RWPE1 (cell line): ENCODE measurements around the gene ENPP6.

Experiments
- CTCF ChIA-PET: fragments of 350-600 bp; sonication (Branson Sonifier 250); formaldehyde crosslinking; extraction: SDS; loops from one replicate; lab custom pipeline; 2021; lab: Yijun Ruan, JAX
- POLR2A ChIA-PET: fragments of 400-600 bp; formaldehyde crosslinking; extraction: SDS; loops from one replicate; lab custom pipeline; 2020; ENCODE audit warnings: antibody characterized with exemption; ENCODE audit not compliant: low non-redundant PET; lab: Yijun Ruan, JAX
- DNase-seq: peaks from one replicate; pipeline ENCODE4 v3.0.0; 2012; ENCODE audit warnings: low spot score
- H3K27ac ChIP-seq: fragments of 450-650 bp; 2 replicates; pipeline ENCODE4 v1.5.1; 2017
- TF ChIP-seq, protein P1 (sequence below): fragments of 450-650 bp; conservative IDR thresholded peaks from 2 replicates; pipeline ENCODE4 v1.5.1; 2017; ENCODE audit warnings: low read depth, mild to moderate bottlenecking

ENPP6 gene

DNA sequence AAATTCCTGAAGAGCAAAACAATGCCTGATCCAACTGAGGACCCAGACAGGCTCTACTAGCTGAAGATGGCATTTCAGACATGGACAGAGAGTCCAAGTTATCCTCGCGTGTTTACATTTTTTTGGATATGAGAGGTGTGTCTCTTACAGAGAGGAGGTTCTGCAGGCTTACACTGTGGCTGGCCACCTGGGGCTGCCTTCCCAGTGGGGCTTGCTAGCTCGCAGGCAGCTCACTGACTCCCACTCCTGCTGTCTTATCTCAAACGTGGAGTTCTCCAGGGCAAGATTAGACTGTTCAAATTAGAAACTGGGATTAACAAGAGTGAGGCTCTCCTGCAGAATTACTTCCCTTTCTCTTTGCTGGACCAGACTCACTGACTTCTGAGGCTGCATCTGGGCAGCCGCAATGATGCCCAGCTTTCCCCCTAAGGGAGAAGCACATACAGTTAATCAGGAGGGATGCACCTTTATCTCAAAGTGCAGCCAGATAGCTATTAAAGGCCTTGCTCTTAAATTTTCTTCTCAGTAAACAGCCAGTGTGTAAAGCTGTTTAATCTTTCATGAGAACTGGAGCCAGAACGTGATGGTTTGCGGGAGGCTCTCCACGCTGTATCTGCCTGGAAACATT lies 123.0 kb downstream of the ENPP6 start:
- DNase-seq: no peak
- CTCF ChIA-PET: interaction anchor here (0.7 kb wide), 1 partner anchor 73 kb away, joined by 3 read pairs; no protein-coding TSS in a partner anchor

DNA sequence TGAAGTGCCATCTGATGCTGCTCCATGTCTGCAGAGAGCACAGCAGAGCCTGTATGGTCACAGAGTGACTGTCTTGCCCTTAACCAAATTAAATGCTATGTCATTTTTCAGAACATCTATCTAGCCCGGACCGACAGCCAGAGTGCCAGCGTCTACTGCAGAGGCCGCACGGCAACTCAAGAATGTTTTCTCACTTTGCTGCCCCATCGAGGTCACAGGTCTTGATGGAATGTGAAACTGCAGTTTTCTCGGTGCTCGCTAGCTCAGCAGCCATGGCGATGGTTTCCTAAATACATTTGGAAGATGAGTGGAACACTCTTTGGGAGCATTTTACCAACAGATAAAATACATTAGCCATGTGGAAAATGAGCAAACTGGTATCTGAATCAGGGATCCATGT lies 125.7 kb downstream of the ENPP6 start:
- no peak for DNase-seq
- ChIA-PET POLR2A (no interaction called here), CTCF (interaction anchor here (0.6 kb wide), 1 partner anchor 346 kb away, joined by 3 read pairs; no protein-coding TSS in a partner anchor)

More for the DNA sequence above, 123.0 kb downstream of the ENPP6 start:
- POLR2A ChIA-PET: no interaction called here
- TF ChIP-seq, protein P1, sequence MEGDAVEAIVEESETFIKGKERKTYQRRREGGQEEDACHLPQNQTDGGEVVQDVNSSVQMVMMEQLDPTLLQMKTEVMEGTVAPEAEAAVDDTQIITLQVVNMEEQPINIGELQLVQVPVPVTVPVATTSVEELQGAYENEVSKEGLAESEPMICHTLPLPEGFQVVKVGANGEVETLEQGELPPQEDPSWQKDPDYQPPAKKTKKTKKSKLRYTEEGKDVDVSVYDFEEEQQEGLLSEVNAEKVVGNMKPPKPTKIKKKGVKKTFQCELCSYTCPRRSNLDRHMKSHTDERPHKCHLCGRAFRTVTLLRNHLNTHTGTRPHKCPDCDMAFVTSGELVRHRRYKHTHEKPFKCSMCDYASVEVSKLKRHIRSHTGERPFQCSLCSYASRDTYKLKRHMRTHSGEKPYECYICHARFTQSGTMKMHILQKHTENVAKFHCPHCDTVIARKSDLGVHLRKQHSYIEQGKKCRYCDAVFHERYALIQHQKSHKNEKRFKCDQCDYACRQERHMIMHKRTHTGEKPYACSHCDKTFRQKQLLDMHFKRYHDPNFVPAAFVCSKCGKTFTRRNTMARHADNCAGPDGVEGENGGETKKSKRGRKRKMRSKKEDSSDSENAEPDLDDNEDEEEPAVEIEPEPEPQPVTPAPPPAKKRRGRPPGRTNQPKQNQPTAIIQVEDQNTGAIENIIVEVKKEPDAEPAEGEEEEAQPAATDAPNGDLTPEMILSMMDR: no peak
- H3K27ac ChIP-seq: no peak overlapping the region

DNA sequence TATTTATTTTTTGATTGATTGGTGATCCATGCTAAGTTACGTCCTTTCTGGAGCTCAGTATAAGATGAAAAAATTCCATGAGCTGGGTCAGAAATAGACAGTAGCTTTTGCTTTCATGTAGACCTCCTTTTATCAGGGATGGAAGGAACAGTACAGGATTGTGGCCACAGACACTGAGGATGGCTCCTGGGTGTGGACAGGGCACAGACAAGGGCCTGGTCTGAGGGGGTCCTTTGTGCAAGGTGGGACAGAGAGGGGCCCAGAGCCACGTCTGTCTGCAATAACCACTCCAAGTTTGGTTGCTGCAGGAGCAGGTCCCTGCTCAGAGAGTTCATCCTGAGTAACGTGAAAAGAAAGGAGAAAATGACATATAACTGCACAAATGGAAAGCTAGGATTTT lies 127.1 kb downstream of the ENPP6 start:
- ChIA-PET CTCF (no interaction called here), POLR2A (no interaction called here)
- TF ChIP-seq, protein P1: no peak
- DNase-seq: no peak
- no peak overlapping the region for H3K27ac ChIP-seq

More for the DNA sequence above, 125.7 kb downstream of the ENPP6 start:
- H3K27ac ChIP-seq: no peak overlapping the region
- TF ChIP-seq, protein P1: no peak

DNA sequence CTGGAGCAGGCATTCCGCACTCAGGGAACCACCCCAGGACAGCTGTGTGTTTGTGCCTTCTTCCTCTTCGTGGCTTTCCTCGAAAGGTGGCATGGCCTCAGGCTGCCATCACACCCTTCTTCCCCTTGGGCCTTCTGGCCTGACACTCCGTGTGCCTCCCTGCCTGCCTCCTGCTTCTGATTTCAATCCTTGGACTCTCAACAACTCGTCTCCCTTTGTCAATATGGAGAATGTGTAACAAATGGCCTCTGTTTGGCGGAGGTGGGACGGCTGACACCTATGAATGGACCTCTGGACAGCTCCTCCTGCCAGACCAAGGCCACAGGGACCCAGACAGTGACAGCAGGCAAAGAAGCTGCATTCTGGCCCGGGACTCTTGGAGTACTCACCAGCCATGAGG lies 137.0 kb downstream of the ENPP6 start:
- TF ChIP-seq, protein P1: no peak
- ChIA-PET CTCF (no interaction called here), POLR2A (no interaction called here)
- H3K27ac ChIP-seq: no peak overlapping the region
- DNase-seq: no peak

DNA sequence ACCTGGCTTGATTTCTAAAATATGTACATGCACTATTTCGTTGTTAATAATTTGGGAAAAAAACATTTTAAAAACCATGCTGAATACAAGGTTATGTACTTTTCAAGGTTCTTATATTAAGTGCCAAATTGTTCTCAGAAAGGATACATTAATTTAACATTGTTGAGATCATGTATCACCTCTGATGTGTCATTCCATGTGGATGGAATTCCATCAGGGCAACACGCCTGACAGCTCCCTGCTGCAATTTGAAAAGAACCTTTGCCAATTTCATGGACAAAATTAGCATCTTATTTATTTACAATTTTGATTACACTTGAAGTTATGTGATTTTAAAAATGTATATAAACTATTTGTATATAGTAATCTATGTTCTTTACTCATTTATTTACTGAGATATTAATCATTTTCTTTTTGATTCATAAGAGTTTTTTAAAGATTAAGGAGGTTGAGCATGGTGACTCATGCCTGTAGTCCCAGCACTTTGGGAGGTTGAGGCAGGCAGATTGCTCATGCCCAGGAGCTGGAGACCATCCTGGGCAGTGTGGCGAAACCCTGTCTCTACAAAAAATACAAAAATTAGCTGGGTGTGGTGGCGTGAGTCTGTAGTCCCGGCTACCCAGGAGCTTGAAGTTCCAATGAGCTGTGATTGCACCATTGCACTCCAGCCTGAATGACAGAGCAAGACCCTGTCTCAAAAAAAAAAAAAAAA lies 142.8 kb downstream of the ENPP6 start:
- peak; percentile 4 for DNase-seq
- no peak overlapping the region for H3K27ac ChIP-seq
- POLR2A ChIA-PET: no interaction called here
- TF ChIP-seq, protein P1: no peak
- CTCF ChIA-PET: no interaction called here

DNA sequence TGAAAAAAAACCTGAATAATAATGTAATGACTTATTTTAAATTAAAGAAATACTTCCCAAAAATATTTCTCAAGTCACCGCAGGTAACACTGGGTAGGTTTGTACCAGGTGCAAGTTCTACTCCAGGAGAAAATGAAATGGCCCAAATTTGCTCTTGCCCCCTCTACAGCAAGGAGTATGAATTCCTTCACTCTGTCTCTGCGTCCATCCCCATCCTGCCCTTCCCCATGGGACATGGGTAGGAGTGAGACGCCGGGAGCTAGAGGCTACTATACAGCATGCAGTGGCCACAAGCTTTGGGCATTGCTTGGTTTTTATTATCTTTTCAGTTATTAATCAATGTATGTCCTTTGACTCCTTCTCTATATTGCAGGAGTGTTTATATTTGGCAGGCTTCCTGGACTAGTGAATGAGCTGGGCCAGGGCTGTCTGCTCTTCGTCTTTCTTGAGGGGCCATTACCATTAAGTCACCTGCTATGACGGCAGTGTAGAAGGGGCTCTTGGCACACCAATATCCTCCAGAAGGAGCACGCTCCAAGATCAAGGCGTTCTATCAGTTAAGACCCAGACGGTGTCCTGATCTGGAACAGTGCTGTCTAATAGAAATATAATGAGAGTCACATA lies 149.6 kb downstream of the ENPP6 start:
- TF ChIP-seq, protein P1: no peak
- no peak for DNase-seq
- POLR2A ChIA-PET: no interaction called here
- CTCF ChIA-PET: no interaction called here
- H3K27ac ChIP-seq: no peak overlapping the region
